Activated CD8-positive, alpha-beta T cell treated with anti-CD3 and anti-CD28 coated beads, Interleukin-2, amount 10 ng/mL, durations not matched to agents 7 days and 5 days (primary cell): ENCODE results near the gene MYRIP. TPM values are rescaled to one million over a fixed set of nuclear protein-coding genes. Genes with fewer than 3 reads are reported as not detected.
"Not testable (repeated sequence)": the region's sequence is repeated elsewhere in the genome, so short reads cannot be mapped to it uniquely, and the experiment has no call there.

Experiments used
- ATAC-seq: fragments of 150-1000 bp; cut with Tn5 transposase; one replicate; pipeline ENCODE4 v1.10.0; 2021; ENCODE audit warnings: moderate library complexity
- CTCF ChIA-PET: fragments of 350-600 bp; sonication (Branson Sonifier 250); formaldehyde crosslinking; loops from one replicate; lab custom pipeline; 2021; ENCODE audit warnings: antibody characterized with exemption; lab: Charles Lee
- POLR2A ChIA-PET: fragments of 350-600 bp; sonication (Branson Sonifier 250); formaldehyde crosslinking; loops from one replicate; lab custom pipeline; 2021; ENCODE audit warnings: antibody characterized with exemption; lab: Charles Lee
- DNase-seq: peaks from one replicate; pipeline ENCODE4 v3.0.0-alpha.2; 2020
- H3K27ac Mint-ChIP-seq: one replicate; pipeline ENCODE4 v1.8.0; 2021; ENCODE audit warnings: mild to moderate bottlenecking, mixed read lengths
- H3K27me3 Mint-ChIP-seq: one replicate; pipeline ENCODE4 v1.8.0; 2021; ENCODE audit warnings: low read depth, mixed read lengths
- H3K36me3 Mint-ChIP-seq: one replicate; pipeline ENCODE4 v1.8.0; 2021; ENCODE audit warnings: low read depth, mixed read lengths
- H3K4me1 Mint-ChIP-seq: one replicate; pipeline ENCODE4 v1.8.0; 2021; ENCODE audit warnings: low read depth, mixed read lengths
- H3K4me3 Mint-ChIP-seq: one replicate; pipeline ENCODE4 v1.8.0; 2021; ENCODE audit warnings: mild to moderate bottlenecking, mixed read lengths
- H3K9me3 Mint-ChIP-seq: one replicate; pipeline ENCODE4 v1.8.0; 2022; ENCODE audit warnings: mixed read lengths; ENCODE audit not compliant: insufficient read depth
- total RNA-seq, 2 experiments: library from RNA; stranded (reverse); gene quantifications; one replicate each; pipeline ENCODE4 v1.2.3, GENCODE V29; 2021

The MYRIP gene
- total RNA-seq, 2 experiments from 2014 or later, result not detected

GRCh38 chr3:40130721-40131120 lies 321.3 kb downstream of the MYRIP start:
- H3K27me3 Mint-ChIP-seq, result peaks cover under 1% of the 10 kb centered on the region
- no peak overlapping the region for H3K27ac Mint-ChIP-seq
- DNase-seq, result no peak
- no peak for ATAC-seq
- POLR2A ChIA-PET, result no interaction called here
- H3K36me3 Mint-ChIP-seq, result no peaks in the 10 kb centered on the region
- CTCF ChIA-PET, result no interaction called here
- no peak overlapping the region for H3K4me3 Mint-ChIP-seq
- H3K4me1 Mint-ChIP-seq, result peaks cover 3% of the 10 kb centered on the region
- no peaks in the 10 kb centered on the region for H3K9me3 Mint-ChIP-seq

- ATAC-seq, H3K4me1 Mint-ChIP-seq, H3K36me3 Mint-ChIP-seq, H3K27me3 Mint-ChIP-seq, CTCF ChIA-PET, H3K9me3 Mint-ChIP-seq, H3K4me3 Mint-ChIP-seq, H3K27ac Mint-ChIP-seq, POLR2A ChIA-PET, DNase-seq: not testable (repeated sequence)
These were observed 324.6 kb downstream of the MYRIP start for GRCh38 chr3:40133886-40134575.

- no peak overlapping the region for H3K4me3 Mint-ChIP-seq
- no peak overlapping the region for H3K27ac Mint-ChIP-seq
- CTCF ChIA-PET, result no interaction called here
- no peaks in the 10 kb centered on the region for H3K9me3 Mint-ChIP-seq
- no peaks in the 10 kb centered on the region for H3K36me3 Mint-ChIP-seq
- POLR2A ChIA-PET, result no interaction called here
- no peak for ATAC-seq
- peaks cover 3% of the 10 kb centered on the region for H3K27me3 Mint-ChIP-seq
- DNase-seq, result no peak
- H3K4me1 Mint-ChIP-seq, result no peaks in the 10 kb centered on the region
These were observed 328.3 kb downstream of the MYRIP start for GRCh38 chr3:40137591-40138295.

- no peaks in the 10 kb centered on the region for H3K4me1 Mint-ChIP-seq
- DNase-seq (no peak), ATAC-seq (no peak)
- H3K27me3 Mint-ChIP-seq, result no peaks in the 10 kb centered on the region
- no peaks in the 10 kb centered on the region for H3K36me3 Mint-ChIP-seq
- H3K9me3 Mint-ChIP-seq, result no peaks in the 10 kb centered on the region
- ChIA-PET CTCF (no interaction called here), POLR2A (no interaction called here)
- no peak overlapping the region for H3K4me3 Mint-ChIP-seq
- no peak overlapping the region for H3K27ac Mint-ChIP-seq
These were observed 334.1 kb downstream of the MYRIP start for GRCh38 chr3:40143283-40144090.

GRCh38 chr3:40148827-40149226 lies 339.4 kb downstream of the MYRIP start:
- no peak for ATAC-seq
- no peaks in the 10 kb centered on the region for H3K36me3 Mint-ChIP-seq
- POLR2A ChIA-PET, result no interaction called here
- CTCF ChIA-PET, result no interaction called here
- no peak overlapping the region for H3K4me3 Mint-ChIP-seq
- no peak for DNase-seq
- no peaks in the 10 kb centered on the region for H3K9me3 Mint-ChIP-seq
- H3K27ac Mint-ChIP-seq, result no peak overlapping the region
- no peaks in the 10 kb centered on the region for H3K27me3 Mint-ChIP-seq
- H3K4me1 Mint-ChIP-seq, result no peaks in the 10 kb centered on the region

DNA sequence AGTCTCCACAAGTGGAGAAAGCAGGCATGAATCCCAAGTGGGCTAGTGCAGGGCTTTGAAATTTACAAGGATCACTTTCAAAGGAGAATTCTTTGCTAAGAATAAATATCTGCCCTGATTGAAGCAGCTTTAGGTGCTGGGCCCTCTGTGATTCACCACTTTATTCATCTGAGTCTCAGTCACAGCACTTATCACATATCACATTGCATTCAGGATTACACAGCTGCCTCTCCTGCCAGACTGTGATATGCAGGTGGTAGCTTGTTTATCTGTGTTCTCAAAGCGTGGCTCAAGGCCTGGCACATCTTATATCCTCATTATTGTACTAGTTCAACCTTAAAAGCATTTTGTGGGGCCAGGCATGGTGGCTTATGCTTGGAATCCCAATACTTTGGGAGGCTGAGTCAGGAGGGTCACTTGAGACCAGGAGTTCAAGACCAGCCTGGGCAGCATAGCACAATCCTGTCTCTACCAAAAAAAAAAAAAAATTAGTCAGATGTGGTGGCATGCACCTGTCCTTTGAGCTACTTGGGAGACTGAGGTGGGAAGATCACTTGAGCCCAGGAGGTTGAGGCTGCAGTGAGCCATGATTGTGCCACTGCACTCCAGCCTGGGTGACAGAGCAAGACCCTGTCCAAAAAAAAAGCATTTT lies 343.2 kb downstream of the MYRIP start:
- Mint-ChIP-seq H3K27ac (no peak overlapping the region), H3K4me3 (no peak overlapping the region), H3K4me1 (no peaks in the 10 kb centered on the region), H3K9me3 (no peaks in the 10 kb centered on the region), H3K36me3 (no peaks in the 10 kb centered on the region), H3K27me3 (no peaks in the 10 kb centered on the region)
- DNase-seq (no peak), ATAC-seq (no peak)
- POLR2A ChIA-PET, result no interaction called here
- CTCF ChIA-PET, result no interaction called here

DNA sequence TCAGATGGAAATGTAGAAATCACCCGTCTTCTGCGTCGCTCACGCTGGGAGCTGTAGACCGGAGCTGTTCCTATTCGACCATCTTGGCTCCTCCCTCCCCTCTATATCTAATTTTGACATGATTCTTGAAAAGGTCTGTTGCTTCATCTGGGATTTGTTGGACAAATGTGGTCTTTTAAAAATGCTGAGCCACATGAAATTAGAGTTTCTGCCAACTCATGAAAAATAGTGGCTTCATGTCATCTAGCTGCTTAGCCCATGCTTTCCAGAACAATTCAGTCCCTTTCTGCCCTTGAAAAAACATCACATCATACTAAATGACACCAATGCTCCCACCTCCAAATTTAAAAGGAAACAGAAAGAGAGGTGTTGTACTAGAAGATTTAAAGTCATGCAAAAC lies 351.5 kb downstream of the MYRIP start:
- H3K27me3 Mint-ChIP-seq, result peaks cover 4% of the 10 kb centered on the region
- ATAC-seq (no peak), DNase-seq (no peak)
- ChIA-PET CTCF (no interaction called here), POLR2A (no interaction called here)
- H3K4me3 Mint-ChIP-seq, result no peak overlapping the region
- no peaks in the 10 kb centered on the region for H3K36me3 Mint-ChIP-seq
- no peak overlapping the region for H3K27ac Mint-ChIP-seq
- no peaks in the 10 kb centered on the region for H3K4me1 Mint-ChIP-seq
- no peaks in the 10 kb centered on the region for H3K9me3 Mint-ChIP-seq

DNA sequence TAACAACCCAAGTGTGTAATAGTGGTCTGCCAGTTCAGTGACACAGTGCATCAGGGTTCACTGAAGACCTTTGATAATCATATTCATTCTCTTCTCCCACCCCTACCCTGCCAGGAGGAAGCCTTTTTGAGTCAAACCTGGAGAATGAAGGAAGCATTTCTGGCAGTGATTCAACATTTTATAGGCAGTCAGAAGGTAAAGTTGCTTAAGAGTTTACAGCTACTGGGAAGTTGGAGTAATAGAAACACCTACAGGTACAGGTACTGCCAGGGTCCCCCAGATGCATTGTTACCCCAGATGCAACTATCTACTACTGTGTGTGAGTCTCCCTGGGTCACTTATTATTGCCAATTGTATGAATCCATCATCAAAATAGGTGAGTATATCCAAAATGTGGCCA lies 353.2 kb downstream of the MYRIP start:
- Mint-ChIP-seq H3K4me1 (no peaks in the 10 kb centered on the region), H3K36me3 (no peaks in the 10 kb centered on the region)

GRCh38 chr3:40166997-40167396 lies 357.6 kb downstream of the MYRIP start:
- no peak overlapping the region for H3K27ac Mint-ChIP-seq
- DNase-seq, result no peak
- no peak overlapping the region for H3K4me3 Mint-ChIP-seq
- H3K36me3 Mint-ChIP-seq, result no peaks in the 10 kb centered on the region
- no peaks in the 10 kb centered on the region for H3K9me3 Mint-ChIP-seq
- peaks cover 12% of the 10 kb centered on the region for H3K4me1 Mint-ChIP-seq
- POLR2A ChIA-PET, result no interaction called here
- ATAC-seq, result no peak
- H3K27me3 Mint-ChIP-seq, result peaks cover 4% of the 10 kb centered on the region
- CTCF ChIA-PET, result no interaction called here

More for the DNA sequence above, 353.2 kb downstream of the MYRIP start:
- Mint-ChIP-seq H3K4me3 (no peak overlapping the region), H3K27me3 (peaks cover 4% of the 10 kb centered on the region), H3K9me3 (no peaks in the 10 kb centered on the region), H3K27ac (no peak overlapping the region)
- DNase-seq, result no peak
- ChIA-PET CTCF (no interaction called here), POLR2A (no interaction called here)
- ATAC-seq, result no peak

- Mint-ChIP-seq H3K36me3 (no peaks in the 10 kb centered on the region), H3K27ac (no peak overlapping the region), H3K4me3 (no peak overlapping the region), H3K4me1 (peaks cover 12% of the 10 kb centered on the region), H3K9me3 (no peaks in the 10 kb centered on the region), H3K27me3 (peaks cover 4% of the 10 kb centered on the region)
- ChIA-PET CTCF (no interaction called here), POLR2A (no interaction called here)
- no peak for DNase-seq
- ATAC-seq, result no peak
These were observed 358.5 kb downstream of the MYRIP start for GRCh38 chr3:40167958-40168357.

DNA sequence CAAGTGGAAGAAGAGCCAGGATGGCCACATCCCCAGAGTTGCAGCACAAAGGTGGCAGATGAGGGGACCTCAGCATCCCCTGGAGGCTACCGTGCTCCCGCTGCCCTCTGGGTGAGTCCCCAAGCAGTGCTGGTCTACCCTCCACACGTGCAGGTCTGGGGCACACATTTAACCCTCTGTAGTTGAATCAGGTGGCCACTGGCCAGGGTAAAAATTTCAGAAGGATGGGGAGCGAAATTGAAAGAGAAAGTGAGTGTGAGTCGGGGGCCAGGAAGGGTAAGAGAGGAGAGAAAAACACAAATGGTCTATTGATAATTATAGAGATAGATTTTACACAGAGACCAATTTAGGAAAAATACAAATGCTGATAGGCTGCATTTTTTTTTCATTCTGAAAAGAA lies 360.6 kb downstream of the MYRIP start:
- CTCF ChIA-PET, result interaction anchor here (1.8 kb wide), 1 partner anchor 9 kb away, joined by 8 read pairs; no protein-coding TSS in a partner anchor
- H3K27ac Mint-ChIP-seq, result no peak overlapping the region
- DNase-seq (no peak), ATAC-seq (no peak)
- no peaks in the 10 kb centered on the region for H3K27me3 Mint-ChIP-seq
- H3K4me3 Mint-ChIP-seq, result no peak overlapping the region
- POLR2A ChIA-PET, result interaction anchor here (1.1 kb wide), 1 partner anchor 283 kb away, joined by 3 read pairs; no protein-coding TSS in a partner anchor
- H3K9me3 Mint-ChIP-seq, result no peaks in the 10 kb centered on the region
- no peaks in the 10 kb centered on the region for H3K36me3 Mint-ChIP-seq
- peaks cover 12% of the 10 kb centered on the region for H3K4me1 Mint-ChIP-seq
